GM12878 (cell line): ENCODE data around the gene TSSK2. TPM values are rescaled to one million over a fixed set of nuclear protein-coding genes. Genes with fewer than 3 reads are reported as not detected.

ENCODE experiments used
- CBFB ChIP-seq: IDR thresholded peaks from 2 replicates; pipeline ENCODE4 v1.6.1; 2016; ENCODE audit warnings: antibody characterized with exemption, low read depth
- CHD2 ChIP-seq: IDR thresholded peaks from 2 replicates; pipeline ENCODE4 v1.6.1; 2011; ENCODE audit warnings: low read depth, low read length, improper control_type of control experiment, borderline replicate concordance
- EED ChIP-seq: sonication (generic); IDR thresholded peaks from 2 replicates; pipeline ENCODE4 v1.6.1; 2016; ENCODE audit warnings: antibody characterized with exemption, low read depth
- HCFC1 ChIP-seq: fragments of 150-350 bp; IDR thresholded peaks from 2 replicates; pipeline ENCODE4 v1.6.1; 2014; ENCODE audit warnings: low read length
- HDGF ChIP-seq: fragments of 450-650 bp; IDR thresholded peaks from 2 replicates; pipeline ENCODE4 v1.6.1; 2016; ENCODE audit warnings: antibody characterized with exemption
- IKZF1 ChIP-seq: fragments of 450-650 bp; conservative IDR thresholded peaks from 2 replicates; pipeline ENCODE4 v1.6.1; 2017; ENCODE audit warnings: antibody characterized with exemption, mild to moderate bottlenecking
- IRF4 ChIP-seq: IDR thresholded peaks from 2 replicates; pipeline ENCODE4 v1.6.1; 2011; ENCODE audit warnings: low read depth, low read length
- MEF2B ChIP-seq: fragments of 450-650 bp; IDR thresholded peaks from 2 replicates; pipeline ENCODE4 v1.6.1; 2018; ENCODE audit warnings: mild to moderate bottlenecking, moderate library complexity; ENCODE audit not compliant: partially characterized antibody, poor library complexity, severe bottlenecking
- RCOR1 ChIP-seq: conservative IDR thresholded peaks from 2 replicates; pipeline ENCODE4 v1.6.1; 2012; ENCODE audit warnings: low read depth, low read length, improper control_type of control experiment
- WRNIP1 ChIP-seq: IDR thresholded peaks from 2 replicates; pipeline ENCODE4 v1.6.1; 2011; ENCODE audit warnings: low read depth, low read length, improper control_type of control experiment, borderline replicate concordance
- ZNF24 ChIP-seq: fragments of 450-650 bp; IDR thresholded peaks from 2 replicates; pipeline ENCODE4 v1.6.1; 2017; ENCODE audit warnings: antibody characterized with exemption, mild to moderate bottlenecking
- polyA plus RNA-seq, 11 experiments: library from polyadenylated mRNA; depleted of rRNA in 4 of 11; unstranded in 6 of 11; stranded (reverse) in 5 of 11; fragments of >200 nt; fragmentation: Nextera tagmentation in 4 of 11; fragmentation: Illumina TruSeq in 1 of 11; extraction: Ambion mirVana in 4 of 11; extraction: Trizol in 1 of 11; gene quantifications; 1 replicate in 1 of 11; 2 replicates in 10 of 11; pipeline versions ENCODE4 v1.2.1 to v1.2.3, GENCODE V29; 2011 to 2016; ENCODE audit warnings: inconsistent platforms in 2 of 11, missing spikeins in 2 of 11, low read depth in 1 of 11
- total RNA-seq, 4 experiments: library from RNA; depleted of rRNA in 3 of 4; stranded (reverse); fragments of >200 nt in 3 of 4; fragmentation: Illumina TruSeq in 1 of 4; extraction: Trizol in 1 of 4; gene quantifications; 2 replicates each; pipeline versions ENCODE4 v1.2.1 to v1.2.3, GENCODE V29; 2013 to 2021
- TF ChIP-seq, protein P1 (sequence below): fragments of 450-650 bp; IDR thresholded peaks from 2 replicates; pipeline ENCODE4 v1.6.1; 2016; ENCODE audit warnings: mild to moderate bottlenecking, moderate library complexity, borderline replicate concordance
- TF ChIP-seq, protein P2 (sequence below): IDR thresholded peaks from 2 replicates; pipeline ENCODE4 v1.6.1; 2012; ENCODE audit warnings: improper control_type of control experiment, low read depth, low read length; ENCODE audit not compliant: insufficient replicate concordance
- TF ChIP-seq, protein P3 (sequence below): fragments of 450-650 bp; IDR thresholded peaks from 2 replicates; pipeline ENCODE4 v1.6.1; 2017; ENCODE audit warnings: mild to moderate bottlenecking
- TF ChIP-seq, protein P4 (sequence below): IDR thresholded peaks from 2 replicates; pipeline ENCODE4 v1.6.1; 2012; ENCODE audit warnings: low read length, inconsistent platforms
- TF ChIP-seq, protein P5 (sequence below): IDR thresholded peaks from 2 replicates; pipeline ENCODE4 v1.6.1; 2011; ENCODE audit warnings: low read depth, mild to moderate bottlenecking, low read length, moderate library complexity, borderline replicate concordance; ENCODE audit errors: extremely low read depth

Gene TSSK2
- total and polyA plus RNA-seq, 10 of the 15 experiments (the other 5 are each of a cell fraction or from before 2014, with no cell fraction given), result 0.03 to 0.17 TPM; not detected in 8

DNA sequence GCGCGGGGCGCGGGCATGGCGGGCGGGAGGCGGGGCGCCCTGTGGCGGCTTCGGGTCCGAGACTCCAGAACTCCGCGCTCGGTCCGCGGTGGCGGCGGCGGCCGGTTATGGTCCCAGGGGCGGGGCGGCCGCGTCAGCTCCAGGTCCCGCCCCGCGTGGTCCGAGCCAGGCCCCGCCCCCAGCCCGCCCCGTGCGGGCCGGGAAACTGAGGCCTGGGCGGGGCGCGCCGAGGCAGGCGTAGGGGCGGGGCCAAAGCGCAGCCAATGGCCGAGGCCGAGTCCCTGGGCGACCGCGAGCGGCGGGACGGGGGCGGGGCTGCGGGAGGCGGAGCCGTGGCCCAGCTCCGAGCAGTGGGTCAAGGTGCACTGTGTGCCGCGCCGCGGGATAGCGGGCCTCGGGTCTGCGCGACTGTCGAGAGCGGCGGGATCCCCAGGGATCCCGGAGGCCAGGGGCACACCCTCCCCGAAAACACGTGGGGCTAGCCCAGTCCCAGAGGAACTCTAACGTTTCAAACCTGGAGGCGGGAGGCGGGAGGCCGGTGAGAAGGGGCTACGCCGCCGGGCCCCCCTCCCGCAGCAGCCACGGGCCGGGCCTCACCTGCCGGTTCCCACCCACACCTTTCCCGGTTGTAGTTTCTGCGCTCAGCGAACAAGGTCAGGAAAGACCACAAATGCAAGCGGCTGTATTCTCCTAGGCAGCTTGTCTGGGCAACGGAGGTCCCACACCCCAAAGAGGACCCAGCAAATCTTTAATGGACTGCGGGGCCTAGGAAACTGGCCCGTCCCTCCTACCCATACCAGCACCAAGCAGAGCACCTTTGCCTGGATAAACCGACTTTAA lies 47.8 kb downstream of the TSSK2 start, which contains the start of gene SLC25A1 (continued):
- TF ChIP-seq, protein P1, sequence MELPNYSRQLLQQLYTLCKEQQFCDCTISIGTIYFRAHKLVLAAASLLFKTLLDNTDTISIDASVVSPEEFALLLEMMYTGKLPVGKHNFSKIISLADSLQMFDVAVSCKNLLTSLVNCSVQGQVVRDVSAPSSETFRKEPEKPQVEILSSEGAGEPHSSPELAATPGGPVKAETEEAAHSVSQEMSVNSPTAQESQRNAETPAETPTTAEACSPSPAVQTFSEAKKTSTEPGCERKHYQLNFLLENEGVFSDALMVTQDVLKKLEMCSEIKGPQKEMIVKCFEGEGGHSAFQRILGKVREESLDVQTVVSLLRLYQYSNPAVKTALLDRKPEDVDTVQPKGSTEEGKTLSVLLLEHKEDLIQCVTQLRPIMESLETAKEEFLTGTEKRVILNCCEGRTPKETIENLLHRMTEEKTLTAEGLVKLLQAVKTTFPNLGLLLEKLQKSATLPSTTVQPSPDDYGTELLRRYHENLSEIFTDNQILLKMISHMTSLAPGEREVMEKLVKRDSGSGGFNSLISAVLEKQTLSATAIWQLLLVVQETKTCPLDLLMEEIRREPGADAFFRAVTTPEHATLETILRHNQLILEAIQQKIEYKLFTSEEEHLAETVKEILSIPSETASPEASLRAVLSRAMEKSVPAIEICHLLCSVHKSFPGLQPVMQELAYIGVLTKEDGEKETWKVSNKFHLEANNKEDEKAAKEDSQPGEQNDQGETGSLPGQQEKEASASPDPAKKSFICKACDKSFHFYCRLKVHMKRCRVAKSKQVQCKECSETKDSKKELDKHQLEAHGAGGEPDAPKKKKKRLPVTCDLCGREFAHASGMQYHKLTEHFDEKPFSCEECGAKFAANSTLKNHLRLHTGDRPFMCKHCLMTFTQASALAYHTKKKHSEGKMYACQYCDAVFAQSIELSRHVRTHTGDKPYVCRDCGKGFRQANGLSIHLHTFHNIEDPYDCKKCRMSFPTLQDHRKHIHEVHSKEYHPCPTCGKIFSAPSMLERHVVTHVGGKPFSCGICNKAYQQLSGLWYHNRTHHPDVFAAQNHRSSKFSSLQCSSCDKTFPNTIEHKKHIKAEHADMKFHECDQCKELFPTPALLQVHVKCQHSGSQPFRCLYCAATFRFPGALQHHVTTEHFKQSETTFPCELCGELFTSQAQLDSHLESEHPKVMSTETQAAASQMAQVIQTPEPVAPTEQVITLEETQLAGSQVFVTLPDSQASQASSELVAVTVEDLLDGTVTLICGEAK, result no peak
- TF ChIP-seq, protein P2, sequence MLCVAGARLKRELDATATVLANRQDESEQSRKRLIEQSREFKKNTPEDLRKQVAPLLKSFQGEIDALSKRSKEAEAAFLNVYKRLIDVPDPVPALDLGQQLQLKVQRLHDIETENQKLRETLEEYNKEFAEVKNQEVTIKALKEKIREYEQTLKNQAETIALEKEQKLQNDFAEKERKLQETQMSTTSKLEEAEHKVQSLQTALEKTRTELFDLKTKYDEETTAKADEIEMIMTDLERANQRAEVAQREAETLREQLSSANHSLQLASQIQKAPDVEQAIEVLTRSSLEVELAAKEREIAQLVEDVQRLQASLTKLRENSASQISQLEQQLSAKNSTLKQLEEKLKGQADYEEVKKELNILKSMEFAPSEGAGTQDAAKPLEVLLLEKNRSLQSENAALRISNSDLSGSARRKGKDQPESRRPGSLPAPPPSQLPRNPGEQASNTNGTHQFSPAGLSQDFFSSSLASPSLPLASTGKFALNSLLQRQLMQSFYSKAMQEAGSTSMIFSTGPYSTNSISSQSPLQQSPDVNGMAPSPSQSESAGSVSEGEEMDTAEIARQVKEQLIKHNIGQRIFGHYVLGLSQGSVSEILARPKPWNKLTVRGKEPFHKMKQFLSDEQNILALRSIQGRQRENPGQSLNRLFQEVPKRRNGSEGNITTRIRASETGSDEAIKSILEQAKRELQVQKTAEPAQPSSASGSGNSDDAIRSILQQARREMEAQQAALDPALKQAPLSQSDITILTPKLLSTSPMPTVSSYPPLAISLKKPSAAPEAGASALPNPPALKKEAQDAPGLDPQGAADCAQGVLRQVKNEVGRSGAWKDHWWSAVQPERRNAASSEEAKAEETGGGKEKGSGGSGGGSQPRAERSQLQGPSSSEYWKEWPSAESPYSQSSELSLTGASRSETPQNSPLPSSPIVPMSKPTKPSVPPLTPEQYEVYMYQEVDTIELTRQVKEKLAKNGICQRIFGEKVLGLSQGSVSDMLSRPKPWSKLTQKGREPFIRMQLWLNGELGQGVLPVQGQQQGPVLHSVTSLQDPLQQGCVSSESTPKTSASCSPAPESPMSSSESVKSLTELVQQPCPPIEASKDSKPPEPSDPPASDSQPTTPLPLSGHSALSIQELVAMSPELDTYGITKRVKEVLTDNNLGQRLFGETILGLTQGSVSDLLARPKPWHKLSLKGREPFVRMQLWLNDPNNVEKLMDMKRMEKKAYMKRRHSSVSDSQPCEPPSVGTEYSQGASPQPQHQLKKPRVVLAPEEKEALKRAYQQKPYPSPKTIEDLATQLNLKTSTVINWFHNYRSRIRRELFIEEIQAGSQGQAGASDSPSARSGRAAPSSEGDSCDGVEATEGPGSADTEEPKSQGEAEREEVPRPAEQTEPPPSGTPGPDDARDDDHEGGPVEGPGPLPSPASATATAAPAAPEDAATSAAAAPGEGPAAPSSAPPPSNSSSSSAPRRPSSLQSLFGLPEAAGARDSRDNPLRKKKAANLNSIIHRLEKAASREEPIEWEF, result no peak
- TF ChIP-seq ZNF24 (no peak), IKZF1 (no peak; the same call in 1 of the 2 replicates), CHD2 (peak; percentile 42; the same call in 1 of the 2 replicates), EED (no peak), WRNIP1 (no peak), MEF2B (peak; percentile 47), CBFB (no peak), RCOR1 (no peak), HDGF (no peak), IRF4 (no peak), HCFC1 (no peak)
- TF ChIP-seq, protein P3, sequence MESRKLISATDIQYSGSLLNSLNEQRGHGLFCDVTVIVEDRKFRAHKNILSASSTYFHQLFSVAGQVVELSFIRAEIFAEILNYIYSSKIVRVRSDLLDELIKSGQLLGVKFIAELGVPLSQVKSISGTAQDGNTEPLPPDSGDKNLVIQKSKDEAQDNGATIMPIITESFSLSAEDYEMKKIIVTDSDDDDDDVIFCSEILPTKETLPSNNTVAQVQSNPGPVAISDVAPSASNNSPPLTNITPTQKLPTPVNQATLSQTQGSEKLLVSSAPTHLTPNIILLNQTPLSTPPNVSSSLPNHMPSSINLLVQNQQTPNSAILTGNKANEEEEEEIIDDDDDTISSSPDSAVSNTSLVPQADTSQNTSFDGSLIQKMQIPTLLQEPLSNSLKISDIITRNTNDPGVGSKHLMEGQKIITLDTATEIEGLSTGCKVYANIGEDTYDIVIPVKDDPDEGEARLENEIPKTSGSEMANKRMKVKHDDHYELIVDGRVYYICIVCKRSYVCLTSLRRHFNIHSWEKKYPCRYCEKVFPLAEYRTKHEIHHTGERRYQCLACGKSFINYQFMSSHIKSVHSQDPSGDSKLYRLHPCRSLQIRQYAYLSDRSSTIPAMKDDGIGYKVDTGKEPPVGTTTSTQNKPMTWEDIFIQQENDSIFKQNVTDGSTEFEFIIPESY, result no peak
- TF ChIP-seq, protein P4, sequence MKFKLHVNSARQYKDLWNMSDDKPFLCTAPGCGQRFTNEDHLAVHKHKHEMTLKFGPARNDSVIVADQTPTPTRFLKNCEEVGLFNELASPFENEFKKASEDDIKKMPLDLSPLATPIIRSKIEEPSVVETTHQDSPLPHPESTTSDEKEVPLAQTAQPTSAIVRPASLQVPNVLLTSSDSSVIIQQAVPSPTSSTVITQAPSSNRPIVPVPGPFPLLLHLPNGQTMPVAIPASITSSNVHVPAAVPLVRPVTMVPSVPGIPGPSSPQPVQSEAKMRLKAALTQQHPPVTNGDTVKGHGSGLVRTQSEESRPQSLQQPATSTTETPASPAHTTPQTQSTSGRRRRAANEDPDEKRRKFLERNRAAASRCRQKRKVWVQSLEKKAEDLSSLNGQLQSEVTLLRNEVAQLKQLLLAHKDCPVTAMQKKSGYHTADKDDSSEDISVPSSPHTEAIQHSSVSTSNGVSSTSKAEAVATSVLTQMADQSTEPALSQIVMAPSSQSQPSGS, result no peak
- TF ChIP-seq, protein P5, sequence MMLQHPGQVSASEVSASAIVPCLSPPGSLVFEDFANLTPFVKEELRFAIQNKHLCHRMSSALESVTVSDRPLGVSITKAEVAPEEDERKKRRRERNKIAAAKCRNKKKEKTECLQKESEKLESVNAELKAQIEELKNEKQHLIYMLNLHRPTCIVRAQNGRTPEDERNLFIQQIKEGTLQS, result no peak
